A673 (cell line): Measurements from ENCODE around the gene SNCAIP. TPM values are rescaled to one million over a fixed set of nuclear protein-coding genes. Genes with fewer than 3 reads are reported as not detected.

Experiments used
- BruUV-seq: library from RNA; stranded (reverse); fragments of 400-500 nt; replicated peaks from 2 replicates; lab custom pipeline; 2021; lab: Mats Ljungman, UMichigan
- CTCF ChIA-PET: fragments of 300-600 bp; sonication (Branson Sonifier 250); formaldehyde crosslinking; loops from one replicate; lab custom pipeline; 2022; ENCODE audit warnings: antibody characterized with exemption; lab: Charles Lee
- POLR2A ChIA-PET: fragments of 300-600 bp; sonication (Branson Sonifier 250); formaldehyde crosslinking; loops from one replicate; lab custom pipeline; 2022; ENCODE audit warnings: antibody characterized with exemption; ENCODE audit not compliant: low non-redundant PET; lab: Charles Lee
- DNase-seq: peaks from one replicate; pipeline ENCODE4 v3.0.0-alpha.2; 2015; ENCODE audit warnings: low spot score
- H3K27ac ChIP-seq: fragments of 200-600 bp; sonication (generic); 2 replicates; pipeline ENCODE4 v1.5.1; 2016; ENCODE audit warnings: mixed run types, low read depth, mild to moderate bottlenecking, mixed read lengths, antibody characterized with exemption, low read length; ENCODE audit not compliant: poor library complexity, severe bottlenecking
- H3K27me3 ChIP-seq: fragments of 200-600 bp; sonication (generic); replicated peaks from 2 replicates; pipeline ENCODE4 v1.6.1; 2017; ENCODE audit warnings: mixed run types, low read depth, mild to moderate bottlenecking, mixed read lengths, antibody characterized with exemption, low read length; ENCODE audit not compliant: insufficient read depth, poor library complexity
- H3K36me3 ChIP-seq: fragments of 200-600 bp; sonication (generic); 2 replicates; pipeline ENCODE4 v1.6.1; 2016; ENCODE audit warnings: mixed run types, mild to moderate bottlenecking, mixed read lengths, antibody characterized with exemption, low read length; ENCODE audit not compliant: insufficient read depth, poor library complexity, severe bottlenecking
- H3K4me1 ChIP-seq: fragments of 200-600 bp; sonication (generic); 2 replicates; pipeline ENCODE4 v1.6.1; 2017; ENCODE audit warnings: mixed run types, mild to moderate bottlenecking, mixed read lengths, antibody characterized with exemption, low read length; ENCODE audit not compliant: insufficient read depth, poor library complexity, severe bottlenecking
- H3K4me3 ChIP-seq: fragments of 200-600 bp; sonication (generic); 2 replicates; pipeline ENCODE4 v1.5.1; 2016; ENCODE audit warnings: low read depth, mixed run types, mild to moderate bottlenecking, mixed read lengths, low read length; ENCODE audit not compliant: poor library complexity, severe bottlenecking
- H3K9me3 ChIP-seq: fragments of 200-600 bp; sonication (generic); 2 replicates; pipeline ENCODE4 v1.6.1; 2016; ENCODE audit warnings: mixed run types, low read depth, mild to moderate bottlenecking, mixed read lengths, antibody characterized with exemption, low read length; ENCODE audit not compliant: poor library complexity, severe bottlenecking
- EZH2 ChIP-seq: fragments of 200-600 bp; sonication (generic); IDR thresholded peaks from 2 replicates; pipeline ENCODE4 v1.6.1; 2017; ENCODE audit warnings: borderline replicate concordance, low read depth, mild to moderate bottlenecking, mixed read lengths, antibody characterized with exemption, low read length; ENCODE audit not compliant: poor library complexity, severe bottlenecking
- intact Hi-C: fragments of 100-400 bp; cut with micrococcal nuclease; formaldehyde crosslinking; loops from one replicate; pipeline ENCODE4 v1.10.0; 2022; ENCODE audit not compliant: unreplicated experiment
- total RNA-seq: library from RNA; stranded (reverse); gene quantifications from 2 replicates; pipeline ENCODE4 v1.2.3, GENCODE V29; 2021
- TF ChIP-seq, protein P1 (sequence below): fragments of 300-800, 200-600 bp; sonication (generic); conservative IDR thresholded peaks from 2 replicates; pipeline ENCODE4 v1.5.1; 2017; ENCODE audit warnings: low read depth, mild to moderate bottlenecking, antibody characterized with exemption, low read length, moderate library complexity, mixed read lengths

The SNCAIP gene
- total RNA-seq, 1 experiment from 2014 or later: not detected

DNA sequence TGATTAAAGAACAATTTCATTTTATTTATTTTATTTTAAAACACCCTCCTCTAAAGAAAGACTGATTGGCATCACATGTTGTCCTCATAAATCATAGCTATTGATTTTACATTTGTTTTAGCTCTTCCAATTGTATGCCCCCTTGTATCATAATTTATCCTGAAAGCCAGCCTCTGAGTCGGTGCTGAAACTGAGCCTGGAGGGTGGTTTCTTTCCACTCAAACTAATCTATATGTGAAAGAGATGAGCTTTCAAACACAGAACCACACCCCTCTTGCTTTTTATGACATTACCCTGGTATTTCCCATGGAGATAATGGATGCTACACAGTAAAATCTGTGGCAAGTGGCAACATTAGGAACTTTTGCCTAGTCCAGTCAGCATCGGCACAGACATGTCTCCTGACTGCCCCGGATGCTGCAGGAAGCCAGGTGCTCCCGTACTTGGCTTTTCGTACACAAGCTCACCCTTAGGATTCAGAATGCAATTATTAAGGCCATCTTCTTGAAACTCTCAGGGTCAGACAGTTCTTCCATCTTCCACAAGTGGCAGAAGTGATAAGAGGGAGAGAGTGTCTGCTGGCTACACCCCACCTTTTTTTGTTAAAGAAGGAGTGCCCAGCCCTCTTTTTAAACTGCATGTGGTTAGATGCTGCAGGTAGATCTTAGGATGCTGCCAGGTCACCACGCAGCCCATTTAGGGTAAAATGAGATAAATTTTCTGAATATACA is 91.1 kb downstream of the SNCAIP start:
- H3K27ac ChIP-seq: no peak overlapping the region
- no peak for DNase-seq
- ChIA-PET POLR2A (no interaction called here), CTCF (no interaction called here)
- no peaks in the 10 kb centered on the region for H3K36me3 ChIP-seq
- no peak for TF ChIP-seq EZH2
- TF ChIP-seq, protein P1, sequence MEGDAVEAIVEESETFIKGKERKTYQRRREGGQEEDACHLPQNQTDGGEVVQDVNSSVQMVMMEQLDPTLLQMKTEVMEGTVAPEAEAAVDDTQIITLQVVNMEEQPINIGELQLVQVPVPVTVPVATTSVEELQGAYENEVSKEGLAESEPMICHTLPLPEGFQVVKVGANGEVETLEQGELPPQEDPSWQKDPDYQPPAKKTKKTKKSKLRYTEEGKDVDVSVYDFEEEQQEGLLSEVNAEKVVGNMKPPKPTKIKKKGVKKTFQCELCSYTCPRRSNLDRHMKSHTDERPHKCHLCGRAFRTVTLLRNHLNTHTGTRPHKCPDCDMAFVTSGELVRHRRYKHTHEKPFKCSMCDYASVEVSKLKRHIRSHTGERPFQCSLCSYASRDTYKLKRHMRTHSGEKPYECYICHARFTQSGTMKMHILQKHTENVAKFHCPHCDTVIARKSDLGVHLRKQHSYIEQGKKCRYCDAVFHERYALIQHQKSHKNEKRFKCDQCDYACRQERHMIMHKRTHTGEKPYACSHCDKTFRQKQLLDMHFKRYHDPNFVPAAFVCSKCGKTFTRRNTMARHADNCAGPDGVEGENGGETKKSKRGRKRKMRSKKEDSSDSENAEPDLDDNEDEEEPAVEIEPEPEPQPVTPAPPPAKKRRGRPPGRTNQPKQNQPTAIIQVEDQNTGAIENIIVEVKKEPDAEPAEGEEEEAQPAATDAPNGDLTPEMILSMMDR: no peak
- H3K9me3 ChIP-seq: no peaks in the 10 kb centered on the region
- no peak overlapping the region for H3K4me3 ChIP-seq
- H3K27me3 ChIP-seq: no peaks in the 10 kb centered on the region
- intact Hi-C loops: loop anchor here (10.0 kb wide), 1 partner anchor 438 kb away; the partner anchor contains the start of gene SRFBP1
- no peaks in the 10 kb centered on the region for H3K4me1 ChIP-seq
- BruUV-seq: no TSS peak

DNA sequence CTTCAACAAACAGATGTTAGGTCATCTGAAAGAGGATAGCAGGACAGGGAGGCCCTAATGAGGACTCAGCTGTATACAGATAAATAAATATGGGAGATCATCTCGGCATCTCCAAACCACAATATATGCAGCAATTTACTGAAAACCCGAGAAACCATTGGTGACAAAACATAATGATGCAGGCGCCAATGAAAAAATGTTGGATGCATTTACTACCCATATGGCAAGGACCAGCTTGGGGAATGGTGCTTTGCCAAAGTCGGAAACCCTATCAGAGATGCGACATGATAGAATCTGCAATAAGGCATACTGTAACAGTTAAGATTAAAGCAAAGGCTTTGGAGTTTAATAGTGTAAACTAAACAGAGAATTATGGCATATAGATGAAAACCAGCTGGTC is 92.0 kb downstream of the SNCAIP start:
- DNase-seq: no peak
- no TSS peak for BruUV-seq
- H3K27ac ChIP-seq: no peak overlapping the region
- TF ChIP-seq, protein P1: no peak
- no peak for TF ChIP-seq EZH2
- no peaks in the 10 kb centered on the region for H3K36me3 ChIP-seq
- ChIA-PET POLR2A (no interaction called here), CTCF (no interaction called here)
- H3K4me1 ChIP-seq: peaks cover 1% of the 10 kb centered on the region
- no peaks in the 10 kb centered on the region for H3K27me3 ChIP-seq
- no peaks in the 10 kb centered on the region for H3K9me3 ChIP-seq
- intact Hi-C loops: loop anchor here (10.0 kb wide), 1 partner anchor 439 kb away; the partner anchor contains the start of gene SRFBP1
- no peak overlapping the region for H3K4me3 ChIP-seq

DNA sequence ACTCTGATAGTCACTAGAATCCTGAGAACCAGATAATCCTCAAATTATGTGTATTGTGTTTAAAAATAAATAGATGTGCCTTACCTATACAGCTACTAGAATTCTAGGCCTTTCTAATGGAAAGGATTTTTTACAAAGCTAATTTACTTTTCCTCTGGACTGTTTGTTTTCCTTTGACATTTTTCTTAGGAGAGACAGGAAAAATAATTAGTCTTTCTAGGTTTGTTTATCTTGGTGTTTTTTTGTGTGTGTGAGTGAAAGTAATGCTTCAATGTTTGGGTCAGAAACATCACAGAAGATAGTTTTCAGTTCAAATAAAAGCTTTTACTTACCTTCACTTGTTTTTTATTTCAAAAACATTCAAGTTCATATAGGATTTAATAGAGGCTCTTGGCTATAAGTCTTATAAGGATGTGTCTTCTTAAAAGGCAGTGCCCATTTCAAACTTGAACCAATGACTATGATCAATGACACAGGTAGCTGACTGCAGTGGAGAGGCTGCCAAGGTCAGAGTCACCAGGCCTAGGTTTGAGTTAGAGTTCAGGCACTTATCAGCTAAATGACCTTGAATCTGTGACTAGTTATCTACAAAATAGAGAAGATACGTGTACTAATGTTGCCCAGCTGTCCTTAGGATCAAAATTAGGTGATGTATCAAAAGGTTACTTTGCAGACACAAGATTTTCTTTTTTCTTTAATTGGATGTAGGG is 92.8 kb downstream of the SNCAIP start:
- H3K4me1 ChIP-seq: peaks cover 9% of the 10 kb centered on the region
- H3K36me3 ChIP-seq: no peaks in the 10 kb centered on the region
- TF ChIP-seq, protein P1: no peak
- no peak for TF ChIP-seq EZH2
- no peak overlapping the region for H3K27ac ChIP-seq
- intact Hi-C loops: loop anchor here (10.0 kb wide), 1 partner anchor 440 kb away; the partner anchor contains the start of gene SRFBP1
- DNase-seq: no peak
- no TSS peak for BruUV-seq
- no peaks in the 10 kb centered on the region for H3K9me3 ChIP-seq
- H3K4me3 ChIP-seq: no peak overlapping the region
- ChIA-PET CTCF (no interaction called here), POLR2A (interaction anchor here (0.6 kb wide), 1 partner anchor 1113 kb away, joined by 3 read pairs; no protein-coding TSS in a partner anchor)
- H3K27me3 ChIP-seq: no peaks in the 10 kb centered on the region
